ENCODE measurements around the gene CDK10.

DNA sequence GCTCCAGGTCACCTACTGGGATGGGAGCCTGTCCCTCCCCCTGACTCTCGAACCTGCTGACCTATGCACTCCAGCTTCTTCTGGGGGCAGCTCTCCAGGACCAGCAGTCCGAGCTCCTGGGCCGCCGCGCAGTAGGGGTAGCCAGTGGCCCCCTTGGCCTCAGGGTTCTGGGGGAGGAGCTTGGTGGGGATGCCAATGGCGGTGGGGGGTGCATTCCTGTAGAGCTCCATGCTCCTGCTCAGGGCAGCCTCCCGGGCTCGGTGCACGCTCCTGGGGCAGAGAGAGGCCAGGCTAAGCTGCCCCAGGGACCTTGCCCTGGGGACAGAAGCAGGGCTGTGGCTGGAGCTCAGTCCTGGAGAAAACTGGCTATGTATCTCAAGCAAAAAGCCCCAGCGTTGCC is 22.7 kb downstream of the CDK10 start:
- TF ChIP-seq POLR2H (tag; IDR thresholded peaks at IDR 0.05; ENCODE audit: low read depth) (no peak), ARHGAP35 (IDR thresholded peaks at IDR 0.05; ENCODE audit: partially characterized antibody) (no peak), RERE (CRISPR knock-in tag; IDR thresholded peaks at IDR 0.05; ENCODE audit: borderline replicate concordance) (no peak), CREB3 (tag; conservative IDR thresholded peaks at IDR 0.05; ENCODE audit: low read depth) (no peak), ZBTB11 (CRISPR knock-in tag; IDR thresholded peaks at IDR 0.05) (no peak), ZC3H8 (IDR thresholded peaks at IDR 0.05) (no peak), EP300 (IDR thresholded peaks at IDR 0.05; ENCODE audit: low read length) (no peak), NCOA1 (IDR thresholded peaks at IDR 0.05; ENCODE audit: low read depth) (no peak), ATF7 (IDR thresholded peaks at IDR 0.05) (no peak), ZNF263 (CRISPR knock-in tag; IDR thresholded peaks at IDR 0.05; ENCODE audit: borderline replicate concordance) (no peak), EZH2 (IDR thresholded peaks at IDR 0.05; ENCODE audit: borderline replicate concordance, low read depth, low read length) (no peak), CTCF (IDR thresholded peaks at IDR 0.05 in 2 of 3, conservative IDR thresholded peaks at IDR 0.05 in 1 of 3; ENCODE audit: insufficient read depth in 2 of 3, low read depth in 1 of 3, low read length in 3 of 3) (no peak), ZNF184 (CRISPR knock-in tag; IDR thresholded peaks at IDR 0.05) (no peak)
- TF ChIP-seq, protein P1, sequence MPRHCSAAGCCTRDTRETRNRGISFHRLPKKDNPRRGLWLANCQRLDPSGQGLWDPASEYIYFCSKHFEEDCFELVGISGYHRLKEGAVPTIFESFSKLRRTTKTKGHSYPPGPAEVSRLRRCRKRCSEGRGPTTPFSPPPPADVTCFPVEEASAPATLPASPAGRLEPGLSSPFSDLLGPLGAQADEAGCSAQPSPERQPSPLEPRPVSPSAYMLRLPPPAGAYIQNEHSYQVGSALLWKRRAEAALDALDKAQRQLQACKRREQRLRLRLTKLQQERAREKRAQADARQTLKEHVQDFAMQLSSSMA (CRISPR knock-in tag; IDR thresholded peaks at IDR 0.05): no peak
